Stimulated activated CD8-positive, alpha-beta memory T cell treated with anti-CD3 and anti-CD28 coated beads, Interleukin-15, amount 100 ng/mL, for 24 hours (primary cell): ENCODE data around the gene TUBGCP6.

ENCODE experiments used
- DNase-seq: peaks from one replicate; pipeline ENCODE4 v3.0.0-alpha.2; 2020; ENCODE audit warnings: low read depth

Gene TUBGCP6

GRCh38 chr22:50226063-50226874, 18.6 kb downstream of the TUBGCP6 start:
- DNase-seq: no peak

- no peak for DNase-seq
Measured at GRCh38 chr22:50225200-50225969, 19.4 kb downstream of the TUBGCP6 start.

- no peak for DNase-seq
Measured at GRCh38 chr22:50224071-50224470, 20.8 kb downstream of the TUBGCP6 start.

GRCh38 chr22:50222508-50222907, 22.3 kb downstream of the TUBGCP6 start:
- DNase-seq: no peak

GRCh38 chr22:50221410-50222300, 23.2 kb downstream of the TUBGCP6 start:
- DNase-seq: no peak

GRCh38 chr22:50220603-50221409, 24.0 kb downstream of the TUBGCP6 start:
- DNase-seq: no peak

GRCh38 chr22:50219800-50220602, 24.8 kb downstream of the TUBGCP6 start:
- no peak for DNase-seq

GRCh38 chr22:50218996-50219727, 25.7 kb downstream of the TUBGCP6 start:
- no peak for DNase-seq

GRCh38 chr22:50218153-50218995, 26.4 kb downstream of the TUBGCP6 start:
- DNase-seq: no peak

GRCh38 chr22:50217543-50218152, 27.2 kb downstream of the TUBGCP6 start:
- DNase-seq: no peak

GRCh38 chr22:50216684-50217520, 27.9 kb downstream of the TUBGCP6 start:
- DNase-seq: no peak

GRCh38 chr22:50216055-50216683, 28.7 kb downstream of the TUBGCP6 start:
- no peak for DNase-seq

- no peak for DNase-seq
Measured at GRCh38 chr22:50215297-50216054, 29.3 kb downstream of the TUBGCP6 start.

- DNase-seq: no peak
Measured at GRCh38 chr22:50213263-50213662, 31.6 kb downstream of the TUBGCP6 start.

GRCh38 chr22:50211147-50211546, 33.7 kb downstream of the TUBGCP6 start:
- no peak for DNase-seq
